Measurements from ENCODE around the gene DEPDC7.

The DEPDC7 gene

GRCh38 chr11:33005175-33005574 is 10.5 kb upstream of the DEPDC7 start:
- Histone ChIP-seq H3K36me3 (ENCODE audit: control insufficient read depth, low read length) (no peaks in the 10 kb centered on the region), H3K27me3 (ENCODE audit: control insufficient read depth, low read length) (no peaks in the 10 kb centered on the region), H3K9me3 (ENCODE audit: control insufficient read depth, insufficient read depth, low read length) (no peaks in the 10 kb centered on the region), H3K4me1 (ENCODE audit: control insufficient read depth, low read length) (no peaks in the 10 kb centered on the region), H3K79me2 (ENCODE audit: control insufficient read depth, low read length) (no peaks in the 10 kb centered on the region), H3K9me2 (replicated peaks; ENCODE audit: control insufficient read depth, low read length) (no peaks in the 10 kb centered on the region), H4K20me1 (ENCODE audit: control insufficient read depth, insufficient read depth, low read depth, low read length) (no peaks in the 10 kb centered on the region), H3K27ac (ENCODE audit: low read depth, low read length) (no peak overlapping the region), H3F3A (ENCODE audit: control insufficient read depth, insufficient read depth) (no peaks in the 10 kb centered on the region), H3K4me2 (ENCODE audit: low read length) (no peak overlapping the region), H3K4me3 (ENCODE audit: low read length) (no peak overlapping the region)
- TF ChIP-seq EZH2phosphoT487 (IDR thresholded peaks at IDR 0.05; ENCODE audit: borderline replicate concordance, low read length), result no peak
- no peak for TF ChIP-seq CTCF (IDR thresholded peaks at IDR 0.05; ENCODE audit: low read depth, low read length, poor library complexity, severe bottlenecking)

GRCh38 chr11:33006010-33006409 is 9.7 kb upstream of the DEPDC7 start:
- no peak overlapping the region for H3K4me3 ChIP-seq (ENCODE audit: low read length)
- TF ChIP-seq CTCF (IDR thresholded peaks at IDR 0.05; ENCODE audit: low read depth, low read length, poor library complexity, severe bottlenecking), result no peak
- TF ChIP-seq EZH2phosphoT487 (IDR thresholded peaks at IDR 0.05; ENCODE audit: borderline replicate concordance, low read length), result no peak

DNA sequence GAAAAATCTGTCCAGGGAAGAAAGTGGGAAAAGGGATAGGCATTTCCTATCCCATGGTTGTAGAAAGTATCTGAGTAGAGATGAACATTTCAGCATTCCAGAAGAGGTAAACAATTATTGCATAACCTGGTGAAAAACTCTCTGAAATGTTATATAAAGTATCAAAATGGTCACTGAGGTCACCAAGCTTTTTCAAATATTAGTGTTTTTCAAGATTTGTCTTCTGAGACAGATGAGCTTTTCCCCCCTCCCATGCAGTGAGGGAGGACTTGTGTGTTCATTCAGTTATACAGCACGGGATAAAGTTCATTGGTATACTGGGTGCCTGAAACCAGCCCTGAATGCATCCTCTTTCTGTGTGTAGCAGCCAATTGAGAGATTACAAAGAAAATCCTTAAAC is 1.9 kb upstream of the DEPDC7 start:
- no peaks in the 10 kb centered on the region for H3K9me3 ChIP-seq (ENCODE audit: control insufficient read depth, insufficient read depth, low read length)
- no peaks in the 10 kb centered on the region for H3K4me1 ChIP-seq (ENCODE audit: control insufficient read depth, low read length)
- peaks cover 17% of the 10 kb centered on the region; the same call in 1 of the 2 replicates for H3K27me3 ChIP-seq (ENCODE audit: control insufficient read depth, low read length)
- no peak overlapping the region for H3K27ac ChIP-seq (ENCODE audit: low read depth, low read length)
- H3K9me2 ChIP-seq (replicated peaks; ENCODE audit: control insufficient read depth, low read length), result no peaks in the 10 kb centered on the region
- no peaks in the 10 kb centered on the region for H4K20me1 ChIP-seq (ENCODE audit: control insufficient read depth, insufficient read depth, low read depth, low read length)
- H3K4me3 ChIP-seq (ENCODE audit: low read length), result no peak overlapping the region
- H3K4me2 ChIP-seq (ENCODE audit: low read length), result no peak overlapping the region
- H3F3A ChIP-seq (ENCODE audit: control insufficient read depth, insufficient read depth), result no peaks in the 10 kb centered on the region
- no peaks in the 10 kb centered on the region for H3K79me2 ChIP-seq (ENCODE audit: control insufficient read depth, low read length)
- TF ChIP-seq CTCF (IDR thresholded peaks at IDR 0.05; ENCODE audit: low read depth, low read length, poor library complexity, severe bottlenecking) (no peak), EZH2phosphoT487 (IDR thresholded peaks at IDR 0.05; ENCODE audit: borderline replicate concordance, low read length) (no peak)
- no peaks in the 10 kb centered on the region for H3K36me3 ChIP-seq (ENCODE audit: control insufficient read depth, low read length)

More at GRCh38 chr11:33006010-33006409, 9.7 kb upstream of the DEPDC7 start:
- Histone ChIP-seq H3K36me3 (ENCODE audit: control insufficient read depth, low read length) (no peaks in the 10 kb centered on the region), H3K79me2 (ENCODE audit: control insufficient read depth, low read length) (no peaks in the 10 kb centered on the region), H3K27me3 (ENCODE audit: control insufficient read depth, low read length) (no peaks in the 10 kb centered on the region), H3K4me1 (ENCODE audit: control insufficient read depth, low read length) (no peaks in the 10 kb centered on the region), H4K20me1 (ENCODE audit: control insufficient read depth, insufficient read depth, low read depth, low read length) (no peaks in the 10 kb centered on the region), H3F3A (ENCODE audit: control insufficient read depth, insufficient read depth) (no peaks in the 10 kb centered on the region), H3K27ac (ENCODE audit: low read depth, low read length) (no peak overlapping the region), H3K9me3 (ENCODE audit: control insufficient read depth, insufficient read depth, low read length) (no peaks in the 10 kb centered on the region), H3K9me2 (replicated peaks; ENCODE audit: control insufficient read depth, low read length) (no peaks in the 10 kb centered on the region), H3K4me2 (ENCODE audit: low read length) (no peak overlapping the region)

All from DOHH2 (cell line).